ENCODE measurements around the gene TAP1.

DNA sequence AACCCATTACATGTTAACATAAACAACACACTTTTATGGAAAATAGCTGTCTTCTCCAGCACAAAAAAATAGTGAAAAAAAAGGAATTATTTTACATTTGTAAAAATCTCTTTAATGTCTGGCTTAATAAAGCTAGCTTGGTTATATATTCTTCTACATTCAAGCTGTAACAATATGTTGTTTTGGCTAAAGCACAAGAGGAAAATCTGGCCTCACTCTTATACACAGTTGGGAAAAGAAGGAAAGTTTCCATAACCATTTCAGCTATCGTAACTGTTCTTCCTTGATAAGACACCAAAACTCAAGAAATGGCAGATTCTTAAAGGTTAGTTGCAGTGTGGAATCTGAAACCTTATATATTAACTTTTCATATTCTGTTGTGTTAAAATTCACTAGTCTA is 44.3 kb downstream of the TAP1 start:
- TF ChIP-seq ZZZ3 (IDR thresholded peaks at IDR 0.05; ENCODE audit: control insufficient read depth, insufficient read length, low read depth) (no peak), EP300 (IDR thresholded peaks at IDR 0.05; ENCODE audit: borderline replicate concordance in 1 of 2, control insufficient read depth in 1 of 2, low read depth in 2 of 2, low read length in 2 of 2) (no peak), BHLHE40 (IDR thresholded peaks at IDR 0.05; ENCODE audit: borderline replicate concordance in 1 of 2, low read depth in 2 of 2, low read length in 1 of 2) (no peak), POLR2AphosphoS5 (IDR thresholded peaks at IDR 0.05; ENCODE audit: low read length) (no peak), RAD21 (IDR thresholded peaks at IDR 0.05; ENCODE audit: insufficient read depth, low read depth, low read length) (no peak), RFX5 (IDR thresholded peaks at IDR 0.05; ENCODE audit: low read depth, low read length) (no peak)
